Right lobe of liver (tissue), 6 donors: ENCODE measurements around the gene RGS3. TPM values are rescaled to one million over a fixed set of nuclear protein-coding genes. Genes with fewer than 3 reads are reported as not detected.

Experiments used
- ATAC-seq, 4 donors: fragments of 200-7000 bp; cut with Tn5 transposase; one replicate each; pipeline ENCODE4 v1.9.1; 2020; ENCODE audit warnings: mild to moderate bottlenecking in 4 of 4, moderate library complexity in 4 of 4
- DNase-seq, 3 donors: peaks; one replicate each; pipeline ENCODE4 v3.0.0-alpha.2; 2020
- H3K27ac ChIP-seq, 3 donors: fragments of 200-600 bp; one replicate each; pipeline ENCODE4 v1.8.0; 2022
- H3K27me3 ChIP-seq, 2 donors: fragments of 200-600 bp; one replicate each; pipeline ENCODE4 v1.8.0; 2022
- H3K36me3 ChIP-seq, 4 donors: fragments of 200-600 bp; sonication (generic) in 1 of 4; one replicate each; pipeline versions ENCODE4 v1.5.1 to v1.8.0; 2017 to 2022; ENCODE audit warnings: control low read depth in 1 of 4
- H3K4me1 ChIP-seq, 4 donors: fragments of 200-600 bp; sonication (generic) in 1 of 4; one replicate each; pipeline versions ENCODE4 v1.5.1 to v1.8.0; 2017 to 2022; ENCODE audit warnings: control low read depth in 1 of 4
- H3K4me3 ChIP-seq, 3 donors: fragments of 200-600 bp; one replicate each; pipeline ENCODE4 v1.8.0; 2022
- H3K9me3 ChIP-seq, 4 donors: fragments of 200-600 bp; sonication (generic) in 1 of 4; one replicate each; pipeline versions ENCODE4 v1.5.1 to v1.8.0; 2017 to 2022; ENCODE audit warnings: control low read depth in 1 of 4
- POLR2A ChIP-seq: fragments of 450-650 bp; IDR thresholded peaks from one replicate; pipeline ENCODE4 v1.6.1; 2017; ENCODE audit warnings: antibody characterized with exemption, mild to moderate bottlenecking
- WGBS: methylation state at CpG from one replicate; pipeline ENCODE4 v1.1.6; 2018; ENCODE audit warnings: low coverage, low lambda C conversion rate; ENCODE audit not compliant: insufficient coverage; ENCODE audit errors: missing lambda C conversion rate; 5-methylcytosine and 5-hydroxymethylcytosine counted together
- intact Hi-C, 2 donors: fragments of 100-400 bp; cut with DNase I; formaldehyde crosslinking; loops; one replicate each; pipeline versions ENCODE4 v1.11.2 to v1.14.1; 2022
- total RNA-seq, 6 experiments: library from RNA; depleted of rRNA in 2 of 6; stranded (reverse); fragments of >200 nt in 2 of 6; fragmentation: NEBNext Ultra II Directional in 3 of 6; extraction: Animal tissue kit (Norgen Biotek cat#: 25700) in 3 of 6; gene quantifications; one replicate each; pipeline versions ENCODE4 v1.1.0 to v1.2.4, GENCODE V29; 2016 to 2023
- TF ChIP-seq, protein P1 (sequence below), 4 donors: fragments of 200-600 bp in 3 of 4; fragments of 450-650 bp in 1 of 4; IDR thresholded peaks; one replicate each; pipeline versions ENCODE4 v1.5.1 to v1.8.0; 2016 to 2022; ENCODE audit warnings: antibody characterized with exemption in 4 of 4, mild to moderate bottlenecking in 2 of 4
- donor health status: DM: no; HTN: yes; CAD: no.
- donor health status: DM: no; HTN: no; CAD: no.
- donor health status: DM: no; HTN: no; CAD: no.
- donor health status: DM: no; HTN: yes; CAD: no.
- donor health status: DM: no; HTN: yes; CAD: no.

RGS3 gene
- total RNA-seq, 6 experiments from 2014 or later: 19.0 to 60.3 (median 31.0) TPM

GRCh38 chr9:113477058-113477457 is 13.5 kb downstream of the RGS3 start:
- Histone ChIP-seq H3K27ac (no peak overlapping the region), H3K27me3 (no peaks in the 10 kb centered on the region), H3K9me3 (no peaks in the 10 kb centered on the region), H3K36me3 (no peaks in the 10 kb centered on the region), H3K4me3 (no peak overlapping the region), H3K4me1 (peaks cover 0 to 11% (median 0%) of the 10 kb centered on the region in 4 donors)
- 92% methylated on average over 4 of the region's 4 CpGs for WGBS
- ATAC-seq (no peak), DNase-seq (peak in 1 of 3 donors; percentile 18)
- intact Hi-C loops: no loop called here
- no peak for TF ChIP-seq POLR2A
- TF ChIP-seq, protein P1, sequence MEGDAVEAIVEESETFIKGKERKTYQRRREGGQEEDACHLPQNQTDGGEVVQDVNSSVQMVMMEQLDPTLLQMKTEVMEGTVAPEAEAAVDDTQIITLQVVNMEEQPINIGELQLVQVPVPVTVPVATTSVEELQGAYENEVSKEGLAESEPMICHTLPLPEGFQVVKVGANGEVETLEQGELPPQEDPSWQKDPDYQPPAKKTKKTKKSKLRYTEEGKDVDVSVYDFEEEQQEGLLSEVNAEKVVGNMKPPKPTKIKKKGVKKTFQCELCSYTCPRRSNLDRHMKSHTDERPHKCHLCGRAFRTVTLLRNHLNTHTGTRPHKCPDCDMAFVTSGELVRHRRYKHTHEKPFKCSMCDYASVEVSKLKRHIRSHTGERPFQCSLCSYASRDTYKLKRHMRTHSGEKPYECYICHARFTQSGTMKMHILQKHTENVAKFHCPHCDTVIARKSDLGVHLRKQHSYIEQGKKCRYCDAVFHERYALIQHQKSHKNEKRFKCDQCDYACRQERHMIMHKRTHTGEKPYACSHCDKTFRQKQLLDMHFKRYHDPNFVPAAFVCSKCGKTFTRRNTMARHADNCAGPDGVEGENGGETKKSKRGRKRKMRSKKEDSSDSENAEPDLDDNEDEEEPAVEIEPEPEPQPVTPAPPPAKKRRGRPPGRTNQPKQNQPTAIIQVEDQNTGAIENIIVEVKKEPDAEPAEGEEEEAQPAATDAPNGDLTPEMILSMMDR (IDR thresholded peaks at IDR 0.05): no peak

- peak in 1 of 3 donors; percentile 30 for DNase-seq
- no peak for ATAC-seq
- intact Hi-C loops: no loop called here
- H3K4me3 ChIP-seq: no peak overlapping the region
- H3K4me1 ChIP-seq: peaks cover 0 to 11% (median 0%) of the 10 kb centered on the region in 4 donors
- WGBS: 76% methylated on average over 3 of the region's 5 CpGs
- no peaks in the 10 kb centered on the region for H3K9me3 ChIP-seq
- H3K27ac ChIP-seq: no peak overlapping the region
- TF ChIP-seq POLR2A: no peak
- TF ChIP-seq, protein P1 (IDR thresholded peaks at IDR 0.05): no peak
- no peaks in the 10 kb centered on the region for H3K27me3 ChIP-seq
- no peaks in the 10 kb centered on the region for H3K36me3 ChIP-seq
These were observed 14.1 kb downstream of the RGS3 start for GRCh38 chr9:113477661-113478060.

DNA sequence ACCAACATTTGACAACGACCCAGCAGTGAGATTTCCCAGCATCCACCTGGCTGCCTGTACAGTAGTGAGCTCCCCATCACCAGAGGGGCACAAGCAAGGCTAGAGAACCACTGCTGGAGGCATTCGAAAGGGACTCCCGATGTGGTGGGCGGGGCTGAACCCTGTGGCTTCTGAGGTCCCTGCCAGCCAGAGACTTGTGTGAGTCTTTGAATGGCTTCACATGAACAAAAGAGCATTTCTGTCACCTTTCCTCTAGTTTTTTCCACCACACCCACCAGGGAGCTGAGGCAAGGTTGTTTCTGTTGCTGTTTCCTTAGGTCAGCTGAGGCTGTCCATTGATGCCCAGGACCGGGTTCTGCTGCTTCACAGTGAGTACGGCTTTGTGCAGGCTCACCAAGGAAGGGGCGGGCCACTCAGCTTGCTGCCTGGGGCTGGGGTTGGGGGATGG is 15.7 kb downstream of the RGS3 start:
- intact Hi-C loops: no loop called here
- 48% methylated on average over 2 of the region's 7 CpGs for WGBS
- TF ChIP-seq, protein P1 (IDR thresholded peaks at IDR 0.05): no peak
- TF ChIP-seq POLR2A: no peak
- Histone ChIP-seq H3K9me3 (no peaks in the 10 kb centered on the region), H3K4me1 (peaks cover 0 to 11% (median 0%) of the 10 kb centered on the region in 4 donors), H3K4me3 (no peak overlapping the region), H3K36me3 (no peaks in the 10 kb centered on the region), H3K27ac (no peak overlapping the region), H3K27me3 (no peaks in the 10 kb centered on the region)
- ATAC-seq: no peak
- peak in 1 of 3 donors; percentile 33 for DNase-seq

GRCh38 chr9:113480612-113481011 is 17.1 kb downstream of the RGS3 start:
- no peaks in the 10 kb centered on the region for H3K27me3 ChIP-seq
- DNase-seq (peak in 1 of 3 donors; percentile 32), ATAC-seq (no peak)
- TF ChIP-seq POLR2A: no peak
- TF ChIP-seq, protein P1 (IDR thresholded peaks at IDR 0.05): no peak
- intact Hi-C loops: no loop called here
- H3K4me3 ChIP-seq: no peak overlapping the region
- no peak overlapping the region for H3K27ac ChIP-seq
- H3K9me3 ChIP-seq: no peaks in the 10 kb centered on the region
- H3K4me1 ChIP-seq: peaks cover 0 to 11% (median 0%) of the 10 kb centered on the region in 4 donors
- H3K36me3 ChIP-seq: no peaks in the 10 kb centered on the region
- 80% methylated on average over 2 of the region's 4 CpGs for WGBS
